ENCODE measurements around the gene SPINT1. TPM values are rescaled to one million over a fixed set of nuclear protein-coding genes. Genes with fewer than 3 reads are reported as not detected.
A peak's percentile ranks its signal among the peaks of the same experiment; 100 is the strongest.

Gene SPINT1
- total RNA-seq, 1 donor from 2014 or later, result 76.5 TPM

DNA sequence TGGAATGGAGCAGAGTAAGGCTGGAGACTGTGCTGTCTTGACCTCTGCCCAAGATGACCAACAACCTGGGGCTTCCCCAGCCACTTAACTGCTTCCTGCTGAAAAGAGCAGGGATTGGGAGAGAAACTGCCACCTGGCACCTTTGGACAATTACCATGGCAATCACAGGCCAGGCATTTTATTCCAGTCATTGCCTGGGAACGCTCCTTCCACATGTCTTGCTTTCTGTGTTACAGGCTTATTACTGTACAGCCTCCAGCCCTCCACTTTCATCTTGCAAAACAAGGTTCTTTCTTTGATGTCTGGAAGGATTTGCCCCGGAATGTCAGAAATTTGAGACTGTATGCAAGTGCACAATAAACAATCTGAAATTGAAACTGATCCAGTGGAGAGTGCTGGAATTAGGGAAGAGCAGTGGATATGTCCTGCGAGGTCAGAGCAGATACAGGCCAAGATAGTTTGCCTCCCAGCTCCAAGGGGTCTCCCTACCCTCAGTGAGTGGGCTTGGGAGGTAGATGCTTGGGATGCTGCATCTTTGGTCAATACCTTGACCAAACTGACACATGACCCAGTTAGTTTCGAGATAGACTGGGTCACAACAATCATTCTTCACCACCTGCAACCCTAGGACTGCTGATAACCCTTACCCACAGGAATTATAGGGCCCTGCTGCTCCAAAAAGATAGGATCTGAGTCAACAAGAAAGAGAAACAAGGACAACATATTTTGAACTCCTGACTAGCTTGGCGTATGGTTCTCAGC is 18.0 kb upstream of the SPINT1 start:
- DNase-seq (no peak), ATAC-seq (peak; percentile 39 to 68)
- Histone ChIP-seq H3K27ac (no peak overlapping the region), H3K4me1 (no peaks in the 10 kb centered on the region), H3K9me3 (no peaks in the 10 kb centered on the region), H3K36me3 (no peaks in the 10 kb centered on the region), H3K4me3 (no peak overlapping the region), H3K27me3 (ENCODE audit: low read depth) (no peaks in the 10 kb centered on the region)
- TF ChIP-seq, protein P1, sequence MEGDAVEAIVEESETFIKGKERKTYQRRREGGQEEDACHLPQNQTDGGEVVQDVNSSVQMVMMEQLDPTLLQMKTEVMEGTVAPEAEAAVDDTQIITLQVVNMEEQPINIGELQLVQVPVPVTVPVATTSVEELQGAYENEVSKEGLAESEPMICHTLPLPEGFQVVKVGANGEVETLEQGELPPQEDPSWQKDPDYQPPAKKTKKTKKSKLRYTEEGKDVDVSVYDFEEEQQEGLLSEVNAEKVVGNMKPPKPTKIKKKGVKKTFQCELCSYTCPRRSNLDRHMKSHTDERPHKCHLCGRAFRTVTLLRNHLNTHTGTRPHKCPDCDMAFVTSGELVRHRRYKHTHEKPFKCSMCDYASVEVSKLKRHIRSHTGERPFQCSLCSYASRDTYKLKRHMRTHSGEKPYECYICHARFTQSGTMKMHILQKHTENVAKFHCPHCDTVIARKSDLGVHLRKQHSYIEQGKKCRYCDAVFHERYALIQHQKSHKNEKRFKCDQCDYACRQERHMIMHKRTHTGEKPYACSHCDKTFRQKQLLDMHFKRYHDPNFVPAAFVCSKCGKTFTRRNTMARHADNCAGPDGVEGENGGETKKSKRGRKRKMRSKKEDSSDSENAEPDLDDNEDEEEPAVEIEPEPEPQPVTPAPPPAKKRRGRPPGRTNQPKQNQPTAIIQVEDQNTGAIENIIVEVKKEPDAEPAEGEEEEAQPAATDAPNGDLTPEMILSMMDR (IDR thresholded peaks at IDR 0.05), result no peak
- intact Hi-C loops (cut with DNase I), result no loop called here

GRCh38 chr15:40826423-40827075 is 17.3 kb upstream of the SPINT1 start:
- DNase-seq (no peak), ATAC-seq (no peak)
- no peaks in the 10 kb centered on the region for H3K4me1 ChIP-seq
- H3K36me3 ChIP-seq, result no peaks in the 10 kb centered on the region
- no peaks in the 10 kb centered on the region for H3K27me3 ChIP-seq (ENCODE audit: low read depth)
- no peak overlapping the region for H3K27ac ChIP-seq
- intact Hi-C loops (cut with DNase I), result no loop called here
- H3K9me3 ChIP-seq, result no peaks in the 10 kb centered on the region
- H3K4me3 ChIP-seq, result no peak overlapping the region
- TF ChIP-seq, protein P1 (IDR thresholded peaks at IDR 0.05), result no peak

GRCh38 chr15:40828447-40829036 is 15.3 kb upstream of the SPINT1 start, which contains the start of gene PPP1R14D:
TSS of gene PPP1R14D (minus strand) at chr15:40828708. CDS start at chr15:40828641, 67 bp downstream.
- no peaks in the 10 kb centered on the region for H3K9me3 ChIP-seq

DNA sequence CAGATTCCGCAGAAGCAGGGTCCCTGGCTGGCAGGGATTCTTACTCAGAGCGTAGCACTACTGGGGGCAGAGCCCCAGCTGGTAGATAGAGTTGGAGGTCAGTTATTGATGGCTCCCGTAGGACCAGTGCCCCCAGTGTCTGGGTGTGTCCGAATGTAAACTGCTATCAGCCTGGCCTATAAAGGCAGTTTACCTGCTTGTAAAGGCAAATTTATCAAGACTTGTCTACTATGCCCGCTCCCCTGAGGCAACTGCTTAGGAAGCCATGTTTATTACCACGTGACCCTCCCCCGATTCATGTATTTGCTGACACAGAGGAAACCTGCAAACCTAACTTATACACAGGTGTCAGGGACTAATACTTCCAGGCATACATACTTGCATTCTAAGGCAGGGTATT is 14.7 kb upstream of the SPINT1 start:
- no peak for ATAC-seq
- Histone ChIP-seq H3K9me3 (no peaks in the 10 kb centered on the region), H3K4me1 (no peaks in the 10 kb centered on the region), H3K27me3 (ENCODE audit: low read depth) (no peaks in the 10 kb centered on the region), H3K36me3 (no peaks in the 10 kb centered on the region), H3K4me3 (no peak overlapping the region), H3K27ac (no peak overlapping the region)
- intact Hi-C loops (cut with DNase I), result no loop called here
- DNase-seq, result no peak
- TF ChIP-seq, protein P1 (IDR thresholded peaks at IDR 0.05), result no peak

More at GRCh38 chr15:40828447-40829036, 15.3 kb upstream of the SPINT1 start, which contains the start of gene PPP1R14D:
- TF ChIP-seq, protein P1 (IDR thresholded peaks at IDR 0.05), result no peak
- intact Hi-C loops (cut with DNase I), result no loop called here
- no peaks in the 10 kb centered on the region for H3K27me3 ChIP-seq (ENCODE audit: low read depth)
- ATAC-seq (no peak), DNase-seq (no peak)
- no peak within 1 kb of the TSS for H3K27ac ChIP-seq
- no peaks in the 10 kb centered on the region for H3K4me1 ChIP-seq
- no peaks in the 10 kb centered on the region for H3K36me3 ChIP-seq
- no peak within 1 kb of the TSS for H3K4me3 ChIP-seq

DNA sequence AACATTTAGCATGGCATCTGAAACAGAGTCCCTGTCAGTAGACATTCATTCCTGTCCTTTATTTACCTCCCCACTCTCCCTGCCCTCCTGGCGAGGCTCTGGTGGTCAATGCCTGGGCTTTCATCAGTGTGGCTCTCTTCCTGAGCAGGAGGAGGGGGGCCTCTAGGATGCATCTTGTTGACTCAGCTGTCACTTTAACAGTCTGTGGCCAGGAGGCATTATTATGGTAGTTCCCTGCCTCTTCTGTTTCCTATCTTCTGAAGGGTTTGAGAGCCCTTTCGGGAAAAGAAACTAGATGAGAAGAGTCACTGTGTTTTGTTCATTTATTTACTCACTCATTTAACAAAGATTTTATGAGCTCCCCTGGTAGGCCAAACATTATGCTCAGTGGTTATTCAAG is 13.0 kb upstream of the SPINT1 start:
- Histone ChIP-seq H3K36me3 (no peaks in the 10 kb centered on the region), H3K27me3 (ENCODE audit: low read depth) (no peaks in the 10 kb centered on the region), H3K27ac (no peak overlapping the region), H3K4me3 (no peak overlapping the region), H3K9me3 (no peaks in the 10 kb centered on the region), H3K4me1 (no peaks in the 10 kb centered on the region)
- ATAC-seq (no peak), DNase-seq (no peak)
- TF ChIP-seq, protein P1 (IDR thresholded peaks at IDR 0.05), result no peak
- intact Hi-C loops (cut with DNase I), result no loop called here
